ENCODE results near the gene KISS1R.

DNA sequence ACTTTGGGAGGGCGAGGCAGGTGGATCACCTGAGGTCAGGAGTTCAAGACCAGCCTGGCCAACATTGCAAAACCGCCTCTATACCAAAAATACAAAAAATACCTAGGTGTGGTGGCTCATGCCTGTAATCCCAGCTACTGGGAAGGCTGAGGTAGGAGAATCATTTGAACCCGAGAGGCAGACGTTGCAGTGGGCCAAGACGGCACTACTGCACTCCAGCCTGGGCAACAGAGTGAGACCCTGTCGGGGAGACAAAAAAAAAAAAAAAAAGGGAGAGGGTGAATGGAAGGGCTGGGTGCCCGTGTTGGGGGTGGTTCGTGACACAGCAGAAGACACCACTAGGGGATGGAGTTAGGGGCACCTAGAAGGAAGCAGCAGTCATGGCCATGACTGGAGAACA, 46.8 kb upstream of the KISS1R start:
- TF ChIP-seq SMC3 (IDR thresholded peaks at IDR 0.05): no peak
- TF ChIP-seq, protein P1, sequence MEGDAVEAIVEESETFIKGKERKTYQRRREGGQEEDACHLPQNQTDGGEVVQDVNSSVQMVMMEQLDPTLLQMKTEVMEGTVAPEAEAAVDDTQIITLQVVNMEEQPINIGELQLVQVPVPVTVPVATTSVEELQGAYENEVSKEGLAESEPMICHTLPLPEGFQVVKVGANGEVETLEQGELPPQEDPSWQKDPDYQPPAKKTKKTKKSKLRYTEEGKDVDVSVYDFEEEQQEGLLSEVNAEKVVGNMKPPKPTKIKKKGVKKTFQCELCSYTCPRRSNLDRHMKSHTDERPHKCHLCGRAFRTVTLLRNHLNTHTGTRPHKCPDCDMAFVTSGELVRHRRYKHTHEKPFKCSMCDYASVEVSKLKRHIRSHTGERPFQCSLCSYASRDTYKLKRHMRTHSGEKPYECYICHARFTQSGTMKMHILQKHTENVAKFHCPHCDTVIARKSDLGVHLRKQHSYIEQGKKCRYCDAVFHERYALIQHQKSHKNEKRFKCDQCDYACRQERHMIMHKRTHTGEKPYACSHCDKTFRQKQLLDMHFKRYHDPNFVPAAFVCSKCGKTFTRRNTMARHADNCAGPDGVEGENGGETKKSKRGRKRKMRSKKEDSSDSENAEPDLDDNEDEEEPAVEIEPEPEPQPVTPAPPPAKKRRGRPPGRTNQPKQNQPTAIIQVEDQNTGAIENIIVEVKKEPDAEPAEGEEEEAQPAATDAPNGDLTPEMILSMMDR (IDR thresholded peaks at IDR 0.05): no peak
- TF ChIP-seq, protein P2, sequence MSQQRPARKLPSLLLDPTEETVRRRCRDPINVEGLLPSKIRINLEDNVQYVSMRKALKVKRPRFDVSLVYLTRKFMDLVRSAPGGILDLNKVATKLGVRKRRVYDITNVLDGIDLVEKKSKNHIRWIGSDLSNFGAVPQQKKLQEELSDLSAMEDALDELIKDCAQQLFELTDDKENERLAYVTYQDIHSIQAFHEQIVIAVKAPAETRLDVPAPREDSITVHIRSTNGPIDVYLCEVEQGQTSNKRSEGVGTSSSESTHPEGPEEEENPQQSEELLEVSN (IDR thresholded peaks at IDR 0.05; ENCODE audit: borderline replicate concordance, low read depth): no peak
